ENCODE data around the gene MTG2.

Gene MTG2

GRCh38 chr20:62219101-62219991 lies 36.5 kb downstream of the MTG2 start:
- H3K4me3 ChIP-seq (ENCODE audit: low read length), result no peak overlapping the region

DNA sequence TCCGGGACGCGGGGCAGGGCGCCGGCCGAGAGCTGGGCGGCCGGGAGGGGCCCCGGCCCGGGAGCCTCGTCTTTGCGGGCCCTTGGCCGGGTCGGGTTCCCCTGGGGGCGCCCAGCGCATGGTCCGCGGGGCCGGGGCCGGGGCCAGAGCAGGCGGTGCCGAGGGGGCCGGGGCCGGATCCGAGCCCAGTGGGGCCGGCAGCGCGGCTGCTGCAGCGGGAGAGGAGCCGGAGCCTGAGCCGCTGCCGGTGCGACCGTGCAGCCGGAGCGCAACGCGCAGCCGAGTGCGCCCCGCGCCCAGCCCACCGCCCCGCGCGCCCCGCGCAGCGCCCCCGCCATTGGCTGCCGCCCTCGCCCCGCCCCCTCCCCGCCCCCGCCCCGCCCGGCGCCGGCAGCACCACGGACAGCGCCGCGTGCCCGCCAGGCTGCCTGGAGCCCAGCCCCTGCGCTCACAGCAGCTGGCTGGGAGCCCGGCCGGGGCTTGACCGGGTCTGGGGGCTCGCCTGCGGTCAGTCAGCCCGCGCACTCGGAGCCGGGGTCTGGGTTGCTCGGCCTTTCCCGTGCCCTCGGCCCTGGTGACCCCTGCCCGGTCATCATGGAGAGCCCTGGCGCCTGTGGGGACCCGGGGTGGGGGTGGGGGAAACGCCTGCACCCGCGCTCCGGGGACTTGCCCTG lies 37.3 kb downstream of the MTG2 start, which contains the start of gene HRH3:
Gene HRH3, minus strand, starts transcription at position 287 of the 674 bp plus-strand sequence. CDS start 308 bp downstream, outside the sequence.
- no peaks in the 10 kb centered on the region for H3K36me3 ChIP-seq (replicated peaks; ENCODE audit: insufficient read depth, low read length)
- no peaks in the 10 kb centered on the region for H3K9me2 ChIP-seq (replicated peaks; ENCODE audit: insufficient read depth, low read length)
- H4K20me1 ChIP-seq (ENCODE audit: insufficient read depth, low read length), result 0 out of 2 replicates have a peak, but pooled peaks cover 3% of the 10 kb centered on the region
- DNase-seq, result peak; percentile 49
- no peaks in the 10 kb centered on the region for H3K9me3 ChIP-seq (replicated peaks; ENCODE audit: insufficient read depth, low read length)
- no peak within 1 kb of the TSS for H3K27ac ChIP-seq (ENCODE audit: low read length)
- no peaks in the 10 kb centered on the region for H3K79me2 ChIP-seq (ENCODE audit: low read length)
- peaks cover 92% of the 10 kb centered on the region for H3K27me3 ChIP-seq (replicated peaks; ENCODE audit: insufficient read depth, low read length)
- H3F3A ChIP-seq (ENCODE audit: insufficient read depth, low read length), result no peaks in the 10 kb centered on the region
- TF ChIP-seq, protein P1, sequence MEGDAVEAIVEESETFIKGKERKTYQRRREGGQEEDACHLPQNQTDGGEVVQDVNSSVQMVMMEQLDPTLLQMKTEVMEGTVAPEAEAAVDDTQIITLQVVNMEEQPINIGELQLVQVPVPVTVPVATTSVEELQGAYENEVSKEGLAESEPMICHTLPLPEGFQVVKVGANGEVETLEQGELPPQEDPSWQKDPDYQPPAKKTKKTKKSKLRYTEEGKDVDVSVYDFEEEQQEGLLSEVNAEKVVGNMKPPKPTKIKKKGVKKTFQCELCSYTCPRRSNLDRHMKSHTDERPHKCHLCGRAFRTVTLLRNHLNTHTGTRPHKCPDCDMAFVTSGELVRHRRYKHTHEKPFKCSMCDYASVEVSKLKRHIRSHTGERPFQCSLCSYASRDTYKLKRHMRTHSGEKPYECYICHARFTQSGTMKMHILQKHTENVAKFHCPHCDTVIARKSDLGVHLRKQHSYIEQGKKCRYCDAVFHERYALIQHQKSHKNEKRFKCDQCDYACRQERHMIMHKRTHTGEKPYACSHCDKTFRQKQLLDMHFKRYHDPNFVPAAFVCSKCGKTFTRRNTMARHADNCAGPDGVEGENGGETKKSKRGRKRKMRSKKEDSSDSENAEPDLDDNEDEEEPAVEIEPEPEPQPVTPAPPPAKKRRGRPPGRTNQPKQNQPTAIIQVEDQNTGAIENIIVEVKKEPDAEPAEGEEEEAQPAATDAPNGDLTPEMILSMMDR (IDR thresholded peaks at IDR 0.05; ENCODE audit: low read length), result no peak
- no peak for TF ChIP-seq EZH2phosphoT487 (IDR thresholded peaks at IDR 0.05; ENCODE audit: low read length)
- TF ChIP-seq EZH2 (optimal IDR thresholded peaks at IDR 0.05; ENCODE audit: low read depth, low read length), result no peak
- H2AFZ ChIP-seq (ENCODE audit: low read length), result no peak within 1 kb of the TSS
- H3K4me3 ChIP-seq (ENCODE audit: low read length), result no peak within 1 kb of the TSS
- no peaks in the 10 kb centered on the region for H3K4me1 ChIP-seq (ENCODE audit: low read length)
- no peak within 1 kb of the TSS for H3K9ac ChIP-seq (ENCODE audit: low read length)
- no peak within 1 kb of the TSS; the same call in 1 of the 2 replicates for H3K4me2 ChIP-seq (ENCODE audit: low read depth, low read length)

More at GRCh38 chr20:62219101-62219991, 36.5 kb downstream of the MTG2 start:
- no peak overlapping the region for H3K9ac ChIP-seq (ENCODE audit: low read length)
- H3K27me3 ChIP-seq (replicated peaks; ENCODE audit: insufficient read depth, low read length), result peaks cover 92% of the 10 kb centered on the region
- 0 out of 2 replicates have a peak, but pooled peaks cover 3% of the 10 kb centered on the region for H4K20me1 ChIP-seq (ENCODE audit: insufficient read depth, low read length)
- H3K4me1 ChIP-seq (ENCODE audit: low read length), result no peaks in the 10 kb centered on the region
- H3F3A ChIP-seq (ENCODE audit: insufficient read depth, low read length), result no peaks in the 10 kb centered on the region
- H3K9me2 ChIP-seq (replicated peaks; ENCODE audit: insufficient read depth, low read length), result no peaks in the 10 kb centered on the region
- H2AFZ ChIP-seq (ENCODE audit: low read length), result no peak overlapping the region
- H3K27ac ChIP-seq (ENCODE audit: low read length), result no peak overlapping the region
- no peaks in the 10 kb centered on the region for H3K79me2 ChIP-seq (ENCODE audit: low read length)
- H3K36me3 ChIP-seq (replicated peaks; ENCODE audit: insufficient read depth, low read length), result no peaks in the 10 kb centered on the region
- no peak overlapping the region for H3K4me2 ChIP-seq (ENCODE audit: low read depth, low read length)
- no peaks in the 10 kb centered on the region for H3K9me3 ChIP-seq (replicated peaks; ENCODE audit: insufficient read depth, low read length)
- DNase-seq, result no peak
- TF ChIP-seq, protein P1 (IDR thresholded peaks at IDR 0.05; ENCODE audit: low read length), result no peak
- TF ChIP-seq EZH2 (optimal IDR thresholded peaks at IDR 0.05; ENCODE audit: low read depth, low read length) (no peak), EZH2phosphoT487 (IDR thresholded peaks at IDR 0.05; ENCODE audit: low read length) (no peak)

DNA sequence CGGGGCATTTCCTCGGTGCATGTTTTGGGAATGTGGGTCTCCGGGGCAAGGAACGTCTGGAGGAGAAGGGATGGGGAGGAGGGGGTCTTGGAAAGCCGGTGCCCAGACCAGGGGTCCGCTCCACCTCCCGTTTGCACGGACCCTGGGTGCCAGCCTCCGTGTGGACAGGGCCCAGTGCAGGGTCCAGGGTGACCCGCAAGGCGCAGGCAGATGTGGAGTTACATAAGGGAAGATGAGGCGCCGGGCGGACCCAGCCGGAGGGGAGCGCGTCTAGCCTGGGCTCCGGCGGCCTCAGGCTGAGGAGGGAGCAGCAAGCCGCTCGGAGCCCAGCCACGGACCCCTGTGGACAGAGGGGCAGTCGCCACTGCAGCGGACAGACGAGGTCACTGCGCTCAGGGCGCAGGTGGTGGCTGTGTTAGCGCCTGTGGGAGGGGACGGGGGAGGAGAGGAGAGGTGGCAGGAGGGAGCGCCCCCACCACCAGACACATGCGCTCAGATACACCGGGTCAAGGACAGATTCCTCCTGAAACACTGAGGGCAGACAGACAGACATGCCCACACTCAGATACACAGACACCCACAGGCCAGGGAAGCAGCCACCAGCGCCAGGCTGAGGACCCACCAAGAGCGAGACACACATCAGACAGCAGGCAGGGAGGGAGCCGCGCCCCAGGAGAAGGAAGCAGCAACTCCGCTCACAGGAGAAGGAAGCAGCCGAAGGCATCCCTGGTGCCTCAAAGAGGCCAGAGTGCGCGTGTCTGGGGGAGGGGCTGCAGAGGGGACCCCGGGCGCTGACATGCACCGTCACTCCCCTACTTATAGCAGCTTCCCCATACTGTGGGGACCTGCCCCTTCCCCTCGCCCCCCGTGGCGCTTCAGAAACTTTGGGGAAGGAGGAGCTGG lies 38.1 kb downstream of the MTG2 start:
- H3K9me3 ChIP-seq (replicated peaks; ENCODE audit: insufficient read depth, low read length), result no peaks in the 10 kb centered on the region
- TF ChIP-seq EZH2 (optimal IDR thresholded peaks at IDR 0.05; ENCODE audit: low read depth, low read length) (no peak), EZH2phosphoT487 (IDR thresholded peaks at IDR 0.05; ENCODE audit: low read length) (no peak)
- TF ChIP-seq, protein P1 (IDR thresholded peaks at IDR 0.05; ENCODE audit: low read length), result no peak
- H3K79me2 ChIP-seq (ENCODE audit: low read length), result no peaks in the 10 kb centered on the region
- no peaks in the 10 kb centered on the region for H3K36me3 ChIP-seq (replicated peaks; ENCODE audit: insufficient read depth, low read length)
- no peaks in the 10 kb centered on the region for H3F3A ChIP-seq (ENCODE audit: insufficient read depth, low read length)
- no peak overlapping the region; the same call in 1 of the 2 replicates for H3K4me2 ChIP-seq (ENCODE audit: low read depth, low read length)
- H3K4me3 ChIP-seq (ENCODE audit: low read length), result no peak overlapping the region
- H4K20me1 ChIP-seq (ENCODE audit: insufficient read depth, low read length), result 0 out of 2 replicates have a peak, but pooled peaks cover 3% of the 10 kb centered on the region
- no peak for DNase-seq
- no peaks in the 10 kb centered on the region for H3K4me1 ChIP-seq (ENCODE audit: low read length)
- H3K27me3 ChIP-seq (replicated peaks; ENCODE audit: insufficient read depth, low read length), result peaks cover 92% of the 10 kb centered on the region
- no peak overlapping the region for H3K27ac ChIP-seq (ENCODE audit: low read length)
- H3K9me2 ChIP-seq (replicated peaks; ENCODE audit: insufficient read depth, low read length), result no peaks in the 10 kb centered on the region
- no peak overlapping the region for H3K9ac ChIP-seq (ENCODE audit: low read length)
- H2AFZ ChIP-seq (ENCODE audit: low read length), result no peak overlapping the region

Measured in MM.1S (cell line).